GM21381 (cell line): ENCODE measurements around the gene PPP1R37.

Source experiments
- ATAC-seq: cut with Tn5 transposase; IDR thresholded peaks from one replicate; pipeline ENCODE4 v1.9.1; 2021; ENCODE audit warnings: mild to moderate bottlenecking, moderate library complexity; ENCODE audit not compliant: unreplicated experiment

Gene PPP1R37

GRCh38 chr19:45164577-45165335 is 71.8 kb downstream of the PPP1R37 start:
- ATAC-seq = peak; percentile 60

GRCh38 chr19:45166723-45167252 is 73.8 kb downstream of the PPP1R37 start:
- ATAC-seq = no peak

DNA sequence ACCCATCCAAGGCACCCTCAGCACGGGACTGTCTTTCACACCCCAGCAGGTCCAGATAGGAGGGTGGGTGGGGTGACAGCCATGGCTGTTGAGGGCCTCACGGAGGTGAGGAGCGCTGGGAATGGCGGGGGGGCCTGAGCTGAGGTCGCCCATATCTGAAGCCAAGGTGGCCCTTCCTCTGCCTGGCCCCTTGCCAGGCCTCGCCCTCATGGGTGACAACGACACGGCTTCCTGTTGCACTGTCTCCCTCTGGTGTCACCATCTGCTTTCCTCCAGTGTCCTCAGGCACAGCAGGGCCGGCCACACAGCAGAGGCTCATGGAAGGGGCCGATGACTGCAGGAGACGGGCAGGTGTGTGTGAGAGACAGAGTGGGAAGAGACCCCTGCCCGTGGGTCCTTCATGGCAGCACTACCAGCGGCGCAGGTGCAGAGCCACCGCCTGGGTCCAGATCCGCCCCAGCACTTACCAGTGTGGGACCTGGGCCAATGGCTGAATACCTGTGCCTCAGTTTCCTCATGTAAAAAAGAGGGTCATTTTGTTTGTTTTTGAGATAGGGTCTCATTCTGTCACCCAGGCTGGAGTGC is 75.9 kb downstream of the PPP1R37 start:
- no peak for ATAC-seq

GRCh38 chr19:45169602-45170001 is 76.6 kb downstream of the PPP1R37 start:
- no peak for ATAC-seq

DNA sequence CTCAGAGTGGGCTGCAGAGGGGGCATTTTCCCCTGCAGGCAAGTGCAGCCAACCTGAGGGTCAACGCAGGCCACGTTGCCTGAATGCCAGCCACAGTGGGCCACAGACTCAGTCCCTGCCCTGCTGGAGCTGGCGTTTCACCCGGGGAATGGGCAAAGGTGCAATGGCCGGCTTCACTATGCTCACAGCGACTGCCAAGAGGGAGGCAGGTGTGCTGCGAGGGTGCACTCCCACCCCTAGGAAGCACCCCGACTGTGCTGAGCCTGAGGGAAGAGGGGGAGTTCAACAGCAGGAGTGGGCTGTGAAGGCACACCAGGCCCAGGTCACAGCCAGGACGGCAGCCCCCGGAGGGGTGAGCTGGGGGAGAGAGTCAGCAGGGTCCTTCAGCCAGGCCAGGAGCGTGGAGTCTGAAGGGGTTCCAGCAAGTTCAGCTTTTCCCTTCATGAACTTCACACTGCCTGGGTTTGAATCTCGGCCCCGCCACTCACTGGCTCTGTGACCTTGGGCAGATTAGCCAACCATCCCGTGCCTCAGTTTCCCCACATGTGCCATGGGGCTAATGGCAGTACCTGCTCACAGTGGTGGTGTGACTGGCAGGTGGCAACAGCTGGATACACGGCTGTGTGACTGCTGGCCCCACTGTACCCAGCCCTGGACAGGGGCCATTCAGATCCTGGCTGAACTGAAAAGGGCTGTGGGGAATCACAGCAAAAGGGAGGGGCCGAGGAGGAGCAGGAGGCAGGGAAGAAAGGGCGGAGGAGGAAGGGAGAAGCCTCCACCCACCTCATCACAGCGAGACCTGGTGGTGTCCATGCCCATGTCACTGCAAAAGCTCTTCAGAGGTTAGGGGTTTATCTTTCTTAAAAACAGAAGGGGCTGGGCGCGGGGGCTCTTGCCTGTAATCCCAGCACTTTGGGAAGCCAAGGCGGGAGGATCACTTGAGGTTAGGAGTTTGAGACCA is 77.4 kb downstream of the PPP1R37 start:
- no peak for ATAC-seq

DNA sequence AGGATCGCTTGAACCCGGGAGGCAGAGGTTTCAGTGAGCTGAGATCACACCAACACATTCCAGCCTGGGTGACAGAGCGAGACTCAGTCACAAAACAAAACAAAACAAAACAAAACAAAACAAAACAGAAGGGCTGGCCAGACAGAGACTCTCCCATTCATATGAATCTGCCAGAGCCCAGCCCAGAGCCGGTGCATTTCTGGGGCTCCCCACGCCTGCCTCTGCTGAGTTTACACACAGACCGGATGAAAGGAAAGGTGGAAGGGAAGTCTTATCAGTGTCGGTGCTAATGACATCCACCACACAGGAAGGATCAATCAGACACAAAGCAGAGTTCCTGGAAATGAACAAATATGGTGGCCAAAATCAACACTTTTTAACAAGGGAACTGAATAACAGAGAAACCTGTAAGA is 78.2 kb downstream of the PPP1R37 start:
- no peak for ATAC-seq

DNA sequence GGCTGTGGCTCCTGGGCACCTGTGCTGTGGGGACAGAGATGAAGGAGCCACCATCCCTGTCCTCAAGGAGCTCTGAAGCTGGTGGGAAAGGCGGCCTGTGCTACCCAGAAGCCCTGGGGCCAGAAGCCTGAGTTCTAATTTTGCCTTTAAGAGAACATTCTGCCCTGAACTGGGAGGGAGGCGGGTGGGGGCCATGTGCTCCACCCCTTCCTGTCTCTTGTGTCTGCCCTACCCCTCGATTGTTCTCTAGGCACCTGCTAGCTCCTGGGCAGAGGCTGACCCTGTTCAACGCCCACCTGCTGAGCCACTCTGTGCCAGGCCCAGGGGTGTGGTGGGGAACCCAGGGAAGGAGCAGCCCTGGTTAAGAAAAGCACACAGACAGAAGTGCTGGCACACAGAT is 79.2 kb downstream of the PPP1R37 start:
- ATAC-seq = no peak

DNA sequence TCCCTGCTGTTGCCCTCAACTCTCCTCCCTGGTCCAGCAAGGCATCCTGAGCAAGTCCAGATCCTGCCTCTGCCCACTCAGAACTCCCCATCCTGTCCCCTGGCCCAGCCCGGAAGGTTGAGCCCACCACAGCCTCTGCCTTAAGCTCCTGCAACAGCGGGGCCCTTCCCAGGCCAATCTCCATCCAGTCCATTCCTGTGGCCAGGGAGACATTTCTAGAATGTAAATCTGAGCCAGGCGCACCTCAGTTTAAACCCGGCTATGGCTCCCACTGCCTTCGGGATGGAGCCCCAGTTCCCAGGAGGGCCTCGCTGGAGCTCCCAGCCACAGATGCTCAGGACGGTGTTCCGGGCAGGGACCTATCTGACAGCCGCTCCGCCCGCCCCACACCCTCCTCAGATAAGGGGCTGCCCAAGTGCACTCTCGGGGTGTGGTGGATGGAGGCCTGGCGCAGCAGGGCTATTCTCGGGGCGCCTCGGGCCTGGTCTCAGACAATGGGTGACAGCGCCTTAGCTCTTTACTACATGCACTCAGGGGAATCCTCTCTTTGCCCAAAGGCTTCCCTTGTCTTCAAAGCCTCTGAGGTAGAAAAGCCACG is 79.7 kb downstream of the PPP1R37 start:
- no peak for ATAC-seq

DNA sequence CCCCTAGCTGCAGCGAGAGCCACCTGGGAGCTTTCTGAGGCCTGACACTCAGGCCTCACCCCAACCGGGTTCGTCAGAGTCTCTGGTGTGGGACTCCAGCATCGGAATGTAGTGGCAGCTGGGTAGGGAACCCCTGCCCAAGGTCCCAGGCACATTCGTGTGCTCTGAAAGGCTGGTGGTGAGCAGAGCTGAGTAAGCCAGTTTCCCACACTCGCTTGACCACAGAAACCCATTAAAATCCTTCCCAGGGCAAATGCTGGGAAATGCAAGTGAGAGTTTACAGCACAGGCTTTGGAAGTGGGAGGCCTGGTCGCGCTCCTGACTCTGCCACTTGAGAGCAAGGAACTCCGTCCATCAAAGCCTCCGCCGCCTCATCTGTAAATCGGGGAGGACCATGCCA is 80.8 kb downstream of the PPP1R37 start:
- no peak for ATAC-seq

DNA sequence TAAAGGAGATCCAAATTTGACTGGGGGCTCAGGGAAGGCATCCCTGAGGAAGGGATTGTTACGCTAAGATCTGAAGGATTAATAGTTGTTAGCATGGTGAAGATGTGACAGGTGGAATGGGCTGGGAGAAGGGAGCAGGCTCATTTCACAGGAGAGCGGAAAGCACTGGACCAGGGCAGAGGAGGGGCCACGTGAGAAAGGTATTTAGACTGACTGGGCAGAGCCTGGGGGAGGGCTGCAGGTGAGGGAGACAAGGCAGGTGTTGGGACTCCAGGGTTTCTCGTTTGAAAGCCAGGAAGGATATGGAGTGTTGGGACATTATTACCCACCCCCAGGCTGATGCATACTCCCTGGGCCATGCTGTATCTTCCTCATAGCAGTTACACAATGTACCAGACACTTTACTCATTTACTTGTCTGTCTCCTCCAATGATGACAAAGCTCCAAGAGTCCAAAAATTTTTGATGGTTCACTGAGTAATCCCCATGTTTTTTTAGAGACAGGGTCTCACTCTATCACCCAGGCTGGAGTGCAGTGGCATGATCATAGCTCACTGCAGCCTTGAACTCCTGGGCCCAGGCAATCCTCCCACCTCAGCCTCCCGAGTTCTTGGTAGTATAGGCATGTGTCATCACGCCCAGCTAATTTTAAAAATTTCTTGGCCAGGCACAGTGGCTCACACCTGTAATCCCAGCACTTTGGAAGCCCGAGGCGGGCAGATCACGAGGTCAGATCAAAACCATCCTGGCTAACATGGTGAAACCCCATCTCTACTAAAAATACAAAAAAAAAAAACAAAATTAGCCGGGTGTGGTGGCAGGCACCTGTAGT is 82.8 kb downstream of the PPP1R37 start:
- no peak for ATAC-seq

DNA sequence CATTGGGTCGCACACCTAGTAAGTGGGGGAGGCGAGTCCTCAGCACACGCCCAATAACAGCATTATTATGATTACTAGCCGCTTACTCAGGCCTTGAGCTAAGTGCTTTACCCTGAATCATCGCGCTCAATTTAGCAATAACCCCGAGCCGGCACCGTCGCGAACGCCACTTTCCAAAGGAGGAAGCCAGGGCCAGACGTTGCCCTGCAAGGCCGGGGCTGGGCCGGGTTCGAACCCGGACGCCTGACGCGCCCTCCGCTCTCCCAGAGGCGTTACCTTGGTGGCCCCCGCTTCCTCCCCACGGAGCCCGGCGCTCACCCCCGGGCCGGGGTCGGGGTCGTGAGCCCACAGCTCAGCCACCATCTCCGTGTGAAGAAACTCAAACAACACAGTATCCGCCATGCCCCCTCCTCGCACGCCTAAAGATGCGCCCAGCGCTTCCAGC is 84.9 kb downstream of the PPP1R37 start, which contains the start of gene TRAPPC6A:
Gene TRAPPC6A, minus strand, starts transcription at position 421 of the 445 bp plus-strand sequence. Its CDS starts 19 bp downstream, at position 402.
- peak; percentile 11 for ATAC-seq

- ATAC-seq = peak; percentile 82
These were observed 85.5 kb downstream of the PPP1R37 start, which contains the start of gene BLOC1S3 for GRCh38 chr19:45178262-45179071. Gene BLOC1S3 (plus strand): TSS chr19:45178784. CDS start chr19:45179297, 513 bp downstream.

DNA sequence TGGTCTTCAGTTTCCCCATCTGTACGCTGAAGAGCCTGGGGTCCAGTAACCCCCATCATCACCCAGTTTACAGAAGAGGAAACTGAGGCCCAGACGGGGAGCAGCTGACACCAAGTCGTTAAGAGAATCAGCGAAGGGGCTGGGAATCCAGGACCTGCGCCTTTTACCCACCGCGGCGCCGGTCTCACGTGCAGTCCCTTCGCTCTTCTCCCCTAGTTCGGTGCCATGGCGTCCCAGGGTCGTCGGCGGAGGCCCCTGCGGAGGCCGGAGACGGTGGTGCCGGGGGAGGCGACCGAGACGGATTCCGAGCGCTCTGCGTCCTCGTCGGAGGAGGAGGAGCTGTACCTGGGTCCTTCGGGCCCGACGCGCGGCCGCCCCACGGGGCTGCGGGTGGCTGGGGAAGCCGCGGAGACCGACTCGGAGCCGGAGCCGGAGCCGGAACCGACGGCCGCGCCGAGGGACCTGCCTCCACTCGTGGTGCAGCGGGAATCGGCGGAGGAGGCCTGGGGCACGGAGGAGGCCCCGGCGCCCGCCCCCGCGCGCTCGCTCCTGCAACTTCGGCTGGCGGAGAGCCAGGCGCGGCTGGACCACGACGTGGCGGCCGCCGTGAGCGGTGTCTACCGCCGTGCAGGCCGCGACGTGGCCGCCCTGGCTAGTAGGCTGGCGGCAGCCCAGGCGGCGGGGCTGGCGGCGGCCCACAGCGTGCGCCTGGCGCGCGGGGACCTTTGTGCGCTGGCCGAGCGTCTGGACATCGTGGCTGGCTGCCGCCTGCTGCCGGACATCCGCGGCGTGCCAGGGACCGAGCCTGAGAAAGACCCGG is 86.3 kb downstream of the PPP1R37 start:
- ATAC-seq = peak; percentile 2

DNA sequence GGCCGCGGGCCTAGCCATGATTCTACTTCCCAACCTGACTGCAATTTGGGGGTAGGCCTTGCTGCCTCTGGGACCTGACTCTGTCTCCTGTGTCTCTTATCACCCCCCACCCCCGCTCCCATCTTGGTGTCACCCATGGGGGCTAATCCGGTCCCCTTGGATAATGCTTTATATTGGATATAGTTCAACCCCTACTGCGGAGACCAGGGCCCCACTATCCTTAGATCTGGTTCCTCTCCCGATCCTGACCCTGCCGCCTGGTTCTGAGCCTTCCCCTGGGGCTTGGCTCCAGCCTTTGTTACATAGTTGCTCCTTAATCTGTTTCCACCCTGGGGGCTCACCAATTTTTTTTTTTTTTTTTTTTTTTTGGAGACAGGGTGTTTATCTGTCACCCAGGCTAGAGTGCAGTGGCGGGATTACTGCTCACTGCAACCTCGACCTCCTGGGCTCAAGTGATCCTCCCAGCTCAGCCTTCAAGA is 87.0 kb downstream of the PPP1R37 start:
- ATAC-seq = no peak

DNA sequence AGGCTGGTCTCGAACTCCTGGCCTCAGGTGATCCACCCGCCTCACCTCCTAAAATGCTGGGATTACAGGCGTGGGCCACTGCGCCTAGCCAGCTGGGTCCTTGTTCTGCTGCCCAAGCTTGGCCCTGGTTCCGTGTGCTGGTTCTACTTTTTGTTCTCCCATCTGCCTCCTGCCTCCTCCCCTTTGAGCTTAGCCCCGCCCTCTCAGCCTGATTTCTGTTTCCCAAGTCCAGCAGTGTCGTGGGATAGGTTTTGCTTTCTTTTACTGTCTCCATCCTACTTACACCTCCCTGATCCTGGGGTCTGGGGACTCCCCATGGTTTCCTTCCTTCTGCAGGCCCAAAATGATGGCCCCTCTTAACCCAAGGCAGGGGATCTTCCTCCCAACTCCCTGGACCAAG is 88.0 kb downstream of the PPP1R37 start:
- no peak for ATAC-seq

GRCh38 chr19:45182758-45183157 is 89.8 kb downstream of the PPP1R37 start:
- ATAC-seq = no peak

DNA sequence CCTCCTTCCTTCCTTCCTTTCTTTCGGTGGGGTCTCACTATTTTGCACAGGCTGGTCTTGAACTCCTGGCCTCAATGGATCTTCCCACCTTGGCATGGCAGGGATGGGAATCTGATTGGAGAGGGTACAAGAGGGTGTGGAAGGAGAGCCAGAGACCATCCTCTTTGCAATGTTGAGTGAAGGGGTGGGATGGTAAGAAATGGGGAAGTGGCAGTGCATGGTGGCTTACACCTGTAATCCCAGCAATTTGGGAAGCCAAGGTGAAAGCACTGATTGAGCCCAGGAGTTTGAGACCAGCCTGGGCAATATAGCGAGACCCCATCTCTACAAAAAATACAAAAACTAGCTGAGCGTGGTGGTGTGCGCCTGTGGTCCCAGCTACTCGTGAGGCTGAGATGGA is 91.1 kb downstream of the PPP1R37 start:
- no peak for ATAC-seq
